Measurements from ENCODE around the gene TPO. TPM values are rescaled to one million over a fixed set of nuclear protein-coding genes. Genes with fewer than 3 reads are reported as not detected.

Gene TPO
- total RNA-seq, 4 donors from 2014 or later, result 0.93 to 4.6 (median 1.3) TPM

GRCh38 chr2:1496359-1496821 lies 83.1 kb downstream of the TPO start:
- Histone ChIP-seq H3K27ac (no peak overlapping the region), H3K4me3 (no peak overlapping the region), H3K27me3 (peaks cover 6% of the 10 kb centered on the region), H3K9me3 (no peaks in the 10 kb centered on the region), H3K36me3 (no peaks in the 10 kb centered on the region), H3K4me1 (no peaks in the 10 kb centered on the region)
- no peak for TF ChIP-seq POLR2A (IDR thresholded peaks at IDR 0.05)
- TF ChIP-seq CTCF (IDR thresholded peaks at IDR 0.05), result no peak
- no peak for TF ChIP-seq POLR2AphosphoS5 (IDR thresholded peaks at IDR 0.05)
- TF ChIP-seq EP300 (IDR thresholded peaks at IDR 0.05), result no peak
- peak; percentile 31 to 65 for DNase-seq (ENCODE audit: low spot score in 2 of 2)
- 85% methylated on average over 13 of the region's 19 CpGs for WGBS

- peaks cover 6% of the 10 kb centered on the region for H3K27me3 ChIP-seq
- H3K9me3 ChIP-seq, result no peaks in the 10 kb centered on the region
- no peak overlapping the region for H3K27ac ChIP-seq
- DNase-seq (ENCODE audit: low spot score in 2 of 2), result peak; percentile 37 to 47
- H3K4me3 ChIP-seq, result no peak overlapping the region
- 76% methylated on average over 5 of the region's 13 CpGs for WGBS
- no peaks in the 10 kb centered on the region for H3K4me1 ChIP-seq
- no peaks in the 10 kb centered on the region for H3K36me3 ChIP-seq
- TF ChIP-seq CTCF (IDR thresholded peaks at IDR 0.05) (no peak), EP300 (IDR thresholded peaks at IDR 0.05) (no peak), POLR2AphosphoS5 (IDR thresholded peaks at IDR 0.05) (no peak), POLR2A (IDR thresholded peaks at IDR 0.05) (no peak)
Observed at GRCh38 chr2:1497122-1497611, 83.9 kb downstream of the TPO start.

GRCh38 chr2:1498176-1498575 lies 84.9 kb downstream of the TPO start:
- Histone ChIP-seq H3K4me3 (no peak overlapping the region), H3K4me1 (no peaks in the 10 kb centered on the region), H3K9me3 (no peaks in the 10 kb centered on the region), H3K27ac (no peak overlapping the region), H3K36me3 (no peaks in the 10 kb centered on the region), H3K27me3 (peaks cover 6% of the 10 kb centered on the region)
- peak; percentile 24 to 67 for DNase-seq (ENCODE audit: low spot score in 2 of 2)
- WGBS, result 84% methylated on average over 7 of the region's 7 CpGs
- TF ChIP-seq POLR2A (IDR thresholded peaks at IDR 0.05), result no peak
- no peak for TF ChIP-seq CTCF (IDR thresholded peaks at IDR 0.05)
- no peak for TF ChIP-seq POLR2AphosphoS5 (IDR thresholded peaks at IDR 0.05)
- no peak for TF ChIP-seq EP300 (IDR thresholded peaks at IDR 0.05)

GRCh38 chr2:1499033-1499795 lies 86.0 kb downstream of the TPO start:
- Histone ChIP-seq H3K36me3 (no peaks in the 10 kb centered on the region), H3K9me3 (no peaks in the 10 kb centered on the region), H3K4me3 (no peak overlapping the region), H3K4me1 (no peaks in the 10 kb centered on the region), H3K27ac (no peak overlapping the region), H3K27me3 (peaks cover 7% of the 10 kb centered on the region)
- TF ChIP-seq POLR2A (IDR thresholded peaks at IDR 0.05), result no peak
- TF ChIP-seq POLR2AphosphoS5 (IDR thresholded peaks at IDR 0.05), result no peak
- no peak for TF ChIP-seq CTCF (IDR thresholded peaks at IDR 0.05)
- TF ChIP-seq EP300 (IDR thresholded peaks at IDR 0.05), result no peak
- DNase-seq (ENCODE audit: low spot score in 2 of 2), result peak; percentile 17 to 69
- 92% methylated on average over 13 of the region's 13 CpGs for WGBS

GRCh38 chr2:1501038-1501851 lies 88.0 kb downstream of the TPO start:
- no peak for TF ChIP-seq EP300 (IDR thresholded peaks at IDR 0.05)
- no peak for TF ChIP-seq POLR2AphosphoS5 (IDR thresholded peaks at IDR 0.05)
- WGBS, result 94% methylated on average over 22 of the region's 27 CpGs
- H3K36me3 ChIP-seq, result no peaks in the 10 kb centered on the region

More at GRCh38 chr2:1501038-1501851, 88.0 kb downstream of the TPO start:
- DNase-seq (ENCODE audit: low spot score in 2 of 2), result peak; percentile 40 to 73
- no peak overlapping the region for H3K27ac ChIP-seq
- H3K4me1 ChIP-seq, result no peaks in the 10 kb centered on the region
- no peaks in the 10 kb centered on the region for H3K9me3 ChIP-seq
- no peak overlapping the region for H3K4me3 ChIP-seq
- H3K27me3 ChIP-seq, result peaks cover 4% of the 10 kb centered on the region

All from suprapubic skin (tissue), 4 donors.